ENCODE results near the gene RIMBP3C. TPM values are rescaled to one million over a fixed set of nuclear protein-coding genes. Genes with fewer than 3 reads are reported as not detected.
"Not testable (repeated sequence)": the region's sequence is repeated elsewhere in the genome, so short reads cannot be mapped to it uniquely, and the experiment has no call there.

The RIMBP3C gene
- total RNA-seq, 1 donor from 2014 or later = 0.23 TPM

GRCh38 chr22:21582801-21583740 lies 31.8 kb upstream of the RIMBP3C start:
- Histone ChIP-seq H3K4me1 (ENCODE audit: insufficient read depth, low read length) (peaks cover 3% of the 10 kb centered on the region), H3K4me3 (ENCODE audit: insufficient read depth, low read depth, low read length) (no peak overlapping the region), H2AFZ (ENCODE audit: low read depth, low read length) (no peak overlapping the region), H3K9ac (ENCODE audit: low read length) (no peak overlapping the region), H4K20me1 (ENCODE audit: insufficient read depth, low read length) (peaks cover 97% of the 10 kb centered on the region), H3K27ac (ENCODE audit: low read depth, low read length) (no peak overlapping the region), H3K79me2 (ENCODE audit: insufficient read depth, low read length) (peaks cover 98% of the 10 kb centered on the region), H3K36me3 (ENCODE audit: insufficient read depth, low read length) (no peaks in the 10 kb centered on the region), H3K9me3 (ENCODE audit: insufficient read depth, low read depth, low read length) (no peaks in the 10 kb centered on the region), H3K4me2 (ENCODE audit: low read length) (no peak overlapping the region), H3K27me3 (ENCODE audit: insufficient read depth, low read length) (no peaks in the 10 kb centered on the region)
- H3K9me3 Mint-ChIP-seq (ENCODE audit: unreplicated experiment) = no peaks in the 10 kb centered on the region
- H3K4me1 Mint-ChIP-seq (ENCODE audit: low read depth, unreplicated experiment) = peaks cover 22% of the 10 kb centered on the region
- TF ChIP-seq EZH2 (IDR thresholded peaks at IDR 0.05; ENCODE audit: insufficient read depth, low read length) (no peak), CTCF (IDR thresholded peaks at IDR 0.05; ENCODE audit: insufficient read depth, low read depth, low read length) (no peak)
- no peaks in the 10 kb centered on the region for H3K27me3 Mint-ChIP-seq (ENCODE audit: low read depth, unreplicated experiment)
- H3K4me3 Mint-ChIP-seq (ENCODE audit: unreplicated experiment) = no peak overlapping the region
- FAIRE-seq (no peak), DNase-seq (ENCODE audit: low read depth) (no peak)
- H3K27ac Mint-ChIP-seq (ENCODE audit: unreplicated experiment) = peak overlapping the region; percentile 34
- H3K36me3 Mint-ChIP-seq (ENCODE audit: low read depth, unreplicated experiment) = peaks cover 12% of the 10 kb centered on the region

DNA sequence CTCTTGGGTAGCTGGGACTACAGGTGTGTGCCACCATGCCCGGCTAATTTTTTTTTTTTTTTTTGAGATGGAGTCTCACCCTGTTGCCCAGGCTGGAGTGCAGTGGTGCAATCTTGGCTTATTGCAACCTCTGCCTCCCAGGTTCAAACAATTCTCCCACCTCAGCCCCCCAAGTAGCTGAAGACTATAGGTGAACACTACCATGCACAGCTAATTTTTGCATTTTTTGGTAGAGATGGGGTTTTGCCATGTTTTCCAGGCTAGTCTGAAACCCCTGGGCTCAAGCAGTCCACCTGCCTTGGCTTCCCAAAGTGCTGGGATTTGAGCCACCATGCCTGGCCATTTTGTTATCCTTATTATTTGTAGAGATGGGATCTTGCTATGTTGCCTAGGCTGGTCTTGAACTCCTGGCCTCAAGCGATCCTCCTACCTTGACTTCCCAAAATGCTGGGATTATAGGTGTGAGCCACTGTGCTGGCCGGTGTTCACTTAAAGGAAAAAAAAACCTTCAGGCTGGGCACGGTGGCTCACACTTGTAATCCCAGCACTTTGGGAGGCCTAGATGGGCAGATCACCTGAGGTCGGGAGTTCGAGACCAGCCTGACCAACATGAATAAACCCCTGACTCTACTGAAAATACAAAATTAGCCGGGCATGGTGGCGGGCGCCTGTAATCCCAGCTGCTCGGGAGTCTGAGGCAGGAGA lies 29.9 kb upstream of the RIMBP3C start:
- H3K27ac Mint-ChIP-seq (ENCODE audit: unreplicated experiment); FAIRE-seq; DNase-seq (ENCODE audit: low read depth); H3K4me2 ChIP-seq (ENCODE audit: low read length); H3K27ac ChIP-seq (ENCODE audit: low read depth, low read length); H3K9ac ChIP-seq (ENCODE audit: low read length); H3K4me3 ChIP-seq (ENCODE audit: insufficient read depth, low read depth, low read length); H3K27me3 ChIP-seq (ENCODE audit: insufficient read depth, low read length); H3K27me3 Mint-ChIP-seq (ENCODE audit: low read depth, unreplicated experiment); H3K36me3 ChIP-seq (ENCODE audit: insufficient read depth, low read length); H3K9me3 ChIP-seq (ENCODE audit: insufficient read depth, low read depth, low read length); H3K9me3 Mint-ChIP-seq (ENCODE audit: unreplicated experiment); H3K4me1 ChIP-seq (ENCODE audit: insufficient read depth, low read length); H2AFZ ChIP-seq (ENCODE audit: low read depth, low read length); H3K4me3 Mint-ChIP-seq (ENCODE audit: unreplicated experiment): not testable (repeated sequence)
- Mint-ChIP-seq H3K36me3 (ENCODE audit: low read depth, unreplicated experiment) (peaks cover 11% of the 10 kb centered on the region), H3K4me1 (ENCODE audit: low read depth, unreplicated experiment) (peaks cover 19% of the 10 kb centered on the region)
- Histone ChIP-seq H4K20me1 (ENCODE audit: insufficient read depth, low read length) (peaks cover 97% of the 10 kb centered on the region), H3K79me2 (ENCODE audit: insufficient read depth, low read length) (peaks cover 98% of the 10 kb centered on the region)

GRCh38 chr22:21580623-21581007 lies 29.4 kb upstream of the RIMBP3C start:
- H3K9me3 ChIP-seq (ENCODE audit: insufficient read depth, low read depth, low read length); H3K27me3 ChIP-seq (ENCODE audit: insufficient read depth, low read length); H3K4me1 ChIP-seq (ENCODE audit: insufficient read depth, low read length); DNase-seq (ENCODE audit: low read depth); H3K9ac ChIP-seq (ENCODE audit: low read length); H3K27ac Mint-ChIP-seq (ENCODE audit: unreplicated experiment); H3K36me3 ChIP-seq (ENCODE audit: insufficient read depth, low read length); FAIRE-seq; H3K27ac ChIP-seq (ENCODE audit: low read depth, low read length); H3K27me3 Mint-ChIP-seq (ENCODE audit: low read depth, unreplicated experiment); H3K4me3 Mint-ChIP-seq (ENCODE audit: unreplicated experiment); H3K9me3 Mint-ChIP-seq (ENCODE audit: unreplicated experiment); H3K4me2 ChIP-seq (ENCODE audit: low read length); H3K4me3 ChIP-seq (ENCODE audit: insufficient read depth, low read depth, low read length); H2AFZ ChIP-seq (ENCODE audit: low read depth, low read length): not testable (repeated sequence)
- Mint-ChIP-seq H3K36me3 (ENCODE audit: low read depth, unreplicated experiment) (peaks cover 10% of the 10 kb centered on the region), H3K4me1 (ENCODE audit: low read depth, unreplicated experiment) (peaks cover 18% of the 10 kb centered on the region)
- Histone ChIP-seq H4K20me1 (ENCODE audit: insufficient read depth, low read length) (peaks cover 97% of the 10 kb centered on the region), H3K79me2 (ENCODE audit: insufficient read depth, low read length) (peaks cover 98% of the 10 kb centered on the region)

All from astrocyte (in vitro differentiated cells and primary cell).